Testis (tissue), 3 donors: Measurements from ENCODE around the gene ST3GAL2. TPM values are rescaled to one million over a fixed set of nuclear protein-coding genes. Genes with fewer than 3 reads are reported as not detected.
A peak's percentile ranks its signal among the peaks of the same experiment; 100 is the strongest.

Experiments
- DNase-seq: peaks from one replicate; pipeline ENCODE4 v3.0.0-alpha.2; 2019
- H3K27ac ChIP-seq, 2 donors: fragments of 200-600 bp; sonication (generic); one replicate each; pipeline ENCODE4 v1.5.1; 2019
- H3K27me3 ChIP-seq: fragments of 200-600 bp; sonication (generic); one replicate; pipeline ENCODE4 v1.5.1; 2019
- H3K36me3 ChIP-seq: fragments of 200-600 bp; sonication (generic); one replicate; pipeline ENCODE4 v1.5.1; 2017; ENCODE audit warnings: low read depth; ENCODE audit errors: missing control alignments
- H3K4me1 ChIP-seq: fragments of 200-600 bp; sonication (generic); one replicate; pipeline ENCODE4 v1.5.1; 2019
- H3K4me3 ChIP-seq, 2 donors: fragments of 200-600 bp; sonication (generic); one replicate each; pipeline ENCODE4 v1.5.1; 2017 to 2019
- H3K9me3 ChIP-seq: fragments of 200-600 bp; sonication (generic); one replicate; pipeline ENCODE4 v1.5.1; 2017
- POLR2A ChIP-seq: fragments of 450-650 bp; IDR thresholded peaks from one replicate; pipeline ENCODE4 v1.6.1; 2017; ENCODE audit warnings: antibody characterized with exemption, mild to moderate bottlenecking, moderate library complexity
- WGBS, 2 donors: methylation state at CpG; one replicate each; pipeline ENCODE4 v1.1.5; 2018; 5-methylcytosine and 5-hydroxymethylcytosine counted together
- intact Hi-C: fragments of 100-400 bp; cut with DNase I; formaldehyde crosslinking; loops from one replicate; pipeline ENCODE4 v1.15.1; 2023; ENCODE audit warnings: low total_unique reads
- polyA plus RNA-seq: library from polyadenylated mRNA; stranded (reverse); fragments of 350-450 nt; fragmentation: Illumina TruSeq; extraction: RNeasy Lipid Tissue Mini Kit (QIAGEN cat#74804); gene quantifications from one replicate; pipeline ENCODE4 v1.2.3, GENCODE V29; 2014; ENCODE audit warnings: low read depth, low replicate concordance; ENCODE audit not compliant: insufficient read depth
- total RNA-seq, 2 donors: library from RNA; depleted of rRNA; stranded (reverse); fragments of >200 nt; gene quantifications; one replicate each; pipeline ENCODE4 v1.2.3, GENCODE V29; 2016
- TF ChIP-seq, protein P1 (sequence below), 3 experiments: fragments of 450-650 bp in 2 of 3; fragments of 200-600 bp in 1 of 3; sonication (generic) in 1 of 3; IDR thresholded peaks; one replicate each; pipeline ENCODE4 v1.5.1; 2016 to 2019; ENCODE audit warnings: antibody characterized with exemption in 3 of 3, mild to moderate bottlenecking in 2 of 3, moderate library complexity in 1 of 3

The ST3GAL2 gene
- total and polyA plus RNA-seq, 3 donors from 2014 or later, result 20.2 to 46.2 (median 32.5) TPM

DNA sequence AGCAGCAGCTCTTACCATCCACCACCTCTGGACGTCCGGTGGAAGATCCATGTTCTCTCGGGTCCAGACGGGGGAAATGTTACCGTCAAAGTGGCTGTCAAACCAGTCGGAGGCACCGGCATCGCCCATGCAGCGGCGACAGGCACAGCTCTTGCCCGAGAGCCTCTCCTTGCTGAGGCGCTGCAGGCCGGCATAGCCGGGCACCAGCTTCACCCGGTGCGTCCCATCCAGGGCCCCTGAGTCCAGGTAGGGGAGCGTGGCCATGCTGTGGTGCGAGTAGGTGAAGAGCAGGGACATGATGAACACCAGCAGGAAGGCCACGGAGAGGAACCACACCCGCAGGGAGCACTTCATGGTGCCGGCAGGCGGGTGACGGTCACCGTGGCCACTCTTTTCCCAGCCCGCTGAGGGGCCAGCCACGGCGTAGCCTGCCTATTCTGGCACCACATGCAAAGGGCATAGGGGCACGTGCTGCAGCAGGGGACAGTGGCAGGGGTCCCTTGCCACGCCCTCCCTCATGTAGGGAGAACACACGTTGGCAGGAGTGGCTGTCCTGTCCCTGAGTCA is 40.6 kb downstream of the ST3GAL2 start:
- TF ChIP-seq POLR2A, result no peak
- TF ChIP-seq, protein P1, sequence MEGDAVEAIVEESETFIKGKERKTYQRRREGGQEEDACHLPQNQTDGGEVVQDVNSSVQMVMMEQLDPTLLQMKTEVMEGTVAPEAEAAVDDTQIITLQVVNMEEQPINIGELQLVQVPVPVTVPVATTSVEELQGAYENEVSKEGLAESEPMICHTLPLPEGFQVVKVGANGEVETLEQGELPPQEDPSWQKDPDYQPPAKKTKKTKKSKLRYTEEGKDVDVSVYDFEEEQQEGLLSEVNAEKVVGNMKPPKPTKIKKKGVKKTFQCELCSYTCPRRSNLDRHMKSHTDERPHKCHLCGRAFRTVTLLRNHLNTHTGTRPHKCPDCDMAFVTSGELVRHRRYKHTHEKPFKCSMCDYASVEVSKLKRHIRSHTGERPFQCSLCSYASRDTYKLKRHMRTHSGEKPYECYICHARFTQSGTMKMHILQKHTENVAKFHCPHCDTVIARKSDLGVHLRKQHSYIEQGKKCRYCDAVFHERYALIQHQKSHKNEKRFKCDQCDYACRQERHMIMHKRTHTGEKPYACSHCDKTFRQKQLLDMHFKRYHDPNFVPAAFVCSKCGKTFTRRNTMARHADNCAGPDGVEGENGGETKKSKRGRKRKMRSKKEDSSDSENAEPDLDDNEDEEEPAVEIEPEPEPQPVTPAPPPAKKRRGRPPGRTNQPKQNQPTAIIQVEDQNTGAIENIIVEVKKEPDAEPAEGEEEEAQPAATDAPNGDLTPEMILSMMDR (IDR thresholded peaks at IDR 0.05), result no peak
- H3K4me3 ChIP-seq, result no peak overlapping the region
- no peaks in the 10 kb centered on the region for H3K27me3 ChIP-seq
- no peak for DNase-seq
- WGBS, 2 donors, result 92% methylated on average over 27 to 29 of the region's 30 CpGs
- H3K27ac ChIP-seq, result no peak overlapping the region
- H3K36me3 ChIP-seq, result no peaks in the 10 kb centered on the region
- H3K9me3 ChIP-seq, result no peaks in the 10 kb centered on the region
- H3K4me1 ChIP-seq, result no peaks in the 10 kb centered on the region
- intact Hi-C loops, result no loop called here

DNA sequence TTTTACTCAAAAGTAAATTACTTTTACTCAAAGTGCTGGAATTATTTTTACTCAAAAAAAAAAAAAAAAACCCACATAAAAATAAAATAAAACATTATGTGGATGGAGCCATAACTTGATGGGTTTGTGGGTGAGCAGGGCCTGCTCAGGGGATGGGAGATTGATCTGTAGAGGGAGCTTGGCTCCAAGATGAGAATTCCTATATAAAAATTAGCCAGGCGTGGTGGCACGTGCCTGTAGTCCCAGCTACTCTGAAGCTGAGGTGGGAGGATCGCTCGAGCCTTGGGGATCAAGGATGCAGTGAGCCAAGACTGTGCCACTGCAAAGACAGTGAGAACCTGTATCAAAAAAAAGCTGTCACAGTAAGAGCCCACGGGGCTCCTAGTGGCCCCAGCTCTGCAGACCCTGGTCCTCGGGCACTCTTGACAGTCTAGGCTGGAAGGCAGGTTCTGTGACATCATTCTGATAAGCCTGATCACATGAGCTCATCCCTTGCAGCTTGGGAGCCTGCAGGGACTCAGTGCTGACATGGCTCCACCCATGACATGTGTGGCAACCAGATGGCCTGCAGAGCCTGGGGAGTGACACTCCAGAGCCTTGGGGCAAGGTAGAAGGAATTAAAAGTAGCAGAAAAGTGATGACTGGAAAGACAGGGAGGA is 42.5 kb downstream of the ST3GAL2 start:
- 70 to 75% methylated on average over 6 of the region's 6 CpGs for WGBS, 2 donors
- no peaks in the 10 kb centered on the region for H3K36me3 ChIP-seq
- peak; percentile 59 for DNase-seq

DNA sequence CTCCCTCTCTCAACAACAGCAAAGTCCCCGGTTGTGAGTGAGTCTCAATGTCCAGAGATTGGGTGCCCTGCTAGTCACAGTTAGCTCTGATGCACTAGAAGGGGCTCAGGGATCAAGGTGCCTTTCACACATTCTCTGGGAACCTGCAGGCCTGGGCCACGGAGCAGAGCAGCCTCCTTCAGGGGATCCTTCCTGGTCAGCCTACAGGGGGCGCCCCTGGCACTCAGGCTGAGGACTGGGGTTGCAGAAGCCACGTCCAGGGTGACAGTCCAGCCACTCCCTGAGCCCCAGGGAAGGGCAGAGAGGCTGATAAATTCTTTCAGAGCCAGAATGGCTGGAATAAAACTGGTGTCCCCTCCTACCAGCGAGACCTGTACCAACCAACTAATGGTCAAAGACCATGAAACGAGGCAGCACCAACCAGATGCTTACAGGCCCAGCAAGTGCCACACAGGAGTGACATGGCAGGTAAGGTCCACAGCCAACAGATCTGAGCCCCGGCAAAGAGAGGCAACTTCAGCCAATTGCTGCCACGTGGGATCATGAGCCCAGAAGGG is 43.5 kb downstream of the ST3GAL2 start:
- Histone ChIP-seq H3K4me3 (no peak overlapping the region), H3K4me1 (peaks cover 8% of the 10 kb centered on the region), H3K36me3 (no peaks in the 10 kb centered on the region), H3K27ac (no peak overlapping the region), H3K9me3 (no peaks in the 10 kb centered on the region), H3K27me3 (no peaks in the 10 kb centered on the region)
- DNase-seq, result peak; percentile 55
- 71 to 92% methylated on average over 5 to 8 of the region's 8 CpGs for WGBS, 2 donors
- intact Hi-C loops, result no loop called here
- TF ChIP-seq POLR2A, result no peak
- TF ChIP-seq, protein P1 (IDR thresholded peaks at IDR 0.05), result peak; percentile 29 to 52 (median 49)

More for the DNA sequence above, 42.5 kb downstream of the ST3GAL2 start:
- TF ChIP-seq, protein P1 (IDR thresholded peaks at IDR 0.05), result no peak
- TF ChIP-seq POLR2A, result no peak
- no peak overlapping the region for H3K4me3 ChIP-seq
- H3K9me3 ChIP-seq, result no peaks in the 10 kb centered on the region
- intact Hi-C loops, result no loop called here
- no peaks in the 10 kb centered on the region for H3K27me3 ChIP-seq
- no peak overlapping the region for H3K27ac ChIP-seq
- peaks cover 8% of the 10 kb centered on the region for H3K4me1 ChIP-seq

DNA sequence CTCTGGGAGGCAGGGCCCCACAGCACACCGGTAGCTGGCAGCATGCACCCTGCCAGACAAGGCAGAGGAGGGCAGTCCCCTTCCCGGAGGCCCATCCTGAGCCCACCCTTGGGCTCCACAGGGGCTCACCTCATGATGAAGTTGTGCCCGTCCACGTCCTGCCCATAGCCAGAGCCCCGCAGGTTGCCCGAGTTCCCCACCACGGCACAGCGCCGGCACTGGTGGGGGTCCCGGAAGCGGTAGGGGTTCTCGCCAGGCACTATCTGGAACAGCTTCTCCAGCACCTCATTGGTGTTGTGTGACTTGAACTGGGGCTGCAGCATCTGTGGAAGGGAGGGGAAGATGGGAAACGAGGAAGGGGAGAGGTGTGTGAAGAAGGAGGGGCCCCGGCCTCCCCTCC is 44.0 kb downstream of the ST3GAL2 start:
- TF ChIP-seq, protein P1 (IDR thresholded peaks at IDR 0.05), result no peak
- no peak for TF ChIP-seq POLR2A

More for the DNA sequence above, 44.0 kb downstream of the ST3GAL2 start:
- Histone ChIP-seq H3K4me1 (peaks cover 8% of the 10 kb centered on the region), H3K4me3 (no peak overlapping the region), H3K27me3 (no peaks in the 10 kb centered on the region), H3K27ac (no peak overlapping the region), H3K9me3 (no peaks in the 10 kb centered on the region), H3K36me3 (no peaks in the 10 kb centered on the region)
- DNase-seq, result no peak
- intact Hi-C loops, result no loop called here
- WGBS, 2 donors, result 94 to 95% methylated on average over 2 to 14 of the region's 14 CpGs
